Measurements from ENCODE around the gene CD177.

GRCh38 chr19:43315851-43316250, 37.6 kb upstream of the CD177 start:
- TF ChIP-seq, protein P1, sequence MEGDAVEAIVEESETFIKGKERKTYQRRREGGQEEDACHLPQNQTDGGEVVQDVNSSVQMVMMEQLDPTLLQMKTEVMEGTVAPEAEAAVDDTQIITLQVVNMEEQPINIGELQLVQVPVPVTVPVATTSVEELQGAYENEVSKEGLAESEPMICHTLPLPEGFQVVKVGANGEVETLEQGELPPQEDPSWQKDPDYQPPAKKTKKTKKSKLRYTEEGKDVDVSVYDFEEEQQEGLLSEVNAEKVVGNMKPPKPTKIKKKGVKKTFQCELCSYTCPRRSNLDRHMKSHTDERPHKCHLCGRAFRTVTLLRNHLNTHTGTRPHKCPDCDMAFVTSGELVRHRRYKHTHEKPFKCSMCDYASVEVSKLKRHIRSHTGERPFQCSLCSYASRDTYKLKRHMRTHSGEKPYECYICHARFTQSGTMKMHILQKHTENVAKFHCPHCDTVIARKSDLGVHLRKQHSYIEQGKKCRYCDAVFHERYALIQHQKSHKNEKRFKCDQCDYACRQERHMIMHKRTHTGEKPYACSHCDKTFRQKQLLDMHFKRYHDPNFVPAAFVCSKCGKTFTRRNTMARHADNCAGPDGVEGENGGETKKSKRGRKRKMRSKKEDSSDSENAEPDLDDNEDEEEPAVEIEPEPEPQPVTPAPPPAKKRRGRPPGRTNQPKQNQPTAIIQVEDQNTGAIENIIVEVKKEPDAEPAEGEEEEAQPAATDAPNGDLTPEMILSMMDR (IDR thresholded peaks at IDR 0.05): no peak
- TF ChIP-seq POLR2A (IDR thresholded peaks at IDR 0.05) (no peak), EP300 (IDR thresholded peaks at IDR 0.05) (no peak), POLR2AphosphoS5 (IDR thresholded peaks at IDR 0.05) (no peak)
